ENCODE results near the gene HIGD2A. TPM values are rescaled to one million over a fixed set of nuclear protein-coding genes. Genes with fewer than 3 reads are reported as not detected.

The HIGD2A gene
- total and polyA plus RNA-seq, 2 experiments from 2014 or later = 109 to 224 TPM

DNA sequence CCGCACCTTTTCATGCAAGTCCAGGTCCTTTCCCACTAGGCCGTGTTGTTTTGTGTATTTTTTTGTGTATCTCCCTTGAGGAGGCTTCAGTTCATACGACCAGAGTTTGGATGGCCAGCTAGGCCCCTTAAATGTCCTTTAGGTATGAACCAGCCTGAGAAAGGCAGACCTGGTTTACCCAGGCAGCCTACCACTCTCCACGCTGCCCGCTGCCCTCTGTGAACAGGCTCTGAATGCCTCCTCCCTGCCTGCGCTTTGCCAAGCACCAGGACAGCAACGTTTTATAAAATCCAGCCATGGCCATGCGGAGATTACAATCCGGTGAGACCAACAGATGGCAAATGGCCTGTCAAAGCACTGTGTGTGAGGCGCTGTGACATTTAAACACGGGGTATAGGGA lies 28.4 kb downstream of the HIGD2A start:
- WGBS (ENCODE audit: low lambda C conversion rate, missing lambda C conversion rate) = 92% methylated on average over 11 of the region's 11 CpGs
- peak overlapping the region; percentile 71 for H3K4me2 ChIP-seq
- H2AFZ ChIP-seq = peak overlapping the region; percentile 60
- H3K9me3 ChIP-seq (ENCODE audit: low read depth) = no peaks in the 10 kb centered on the region
- no peaks in the 10 kb centered on the region for H3K36me3 ChIP-seq (replicated peaks; ENCODE audit: insufficient read depth, low read depth)
- peak overlapping the region; percentile 91 for H3K27ac ChIP-seq
- H4K20me1 ChIP-seq (ENCODE audit: insufficient read depth, poor library complexity, severe bottlenecking) = peaks cover 22% of the 10 kb centered on the region
- no peak for DNase-seq (ENCODE audit: low spot score)
- TF ChIP-seq EZH2phosphoT487 (IDR thresholded peaks at IDR 0.05; ENCODE audit: low read depth, severe bottlenecking, unreplicated experiment) (no peak), EZH2 (IDR thresholded peaks at IDR 0.05; ENCODE audit: borderline replicate concordance) (no peak)
- TF ChIP-seq, protein P1, sequence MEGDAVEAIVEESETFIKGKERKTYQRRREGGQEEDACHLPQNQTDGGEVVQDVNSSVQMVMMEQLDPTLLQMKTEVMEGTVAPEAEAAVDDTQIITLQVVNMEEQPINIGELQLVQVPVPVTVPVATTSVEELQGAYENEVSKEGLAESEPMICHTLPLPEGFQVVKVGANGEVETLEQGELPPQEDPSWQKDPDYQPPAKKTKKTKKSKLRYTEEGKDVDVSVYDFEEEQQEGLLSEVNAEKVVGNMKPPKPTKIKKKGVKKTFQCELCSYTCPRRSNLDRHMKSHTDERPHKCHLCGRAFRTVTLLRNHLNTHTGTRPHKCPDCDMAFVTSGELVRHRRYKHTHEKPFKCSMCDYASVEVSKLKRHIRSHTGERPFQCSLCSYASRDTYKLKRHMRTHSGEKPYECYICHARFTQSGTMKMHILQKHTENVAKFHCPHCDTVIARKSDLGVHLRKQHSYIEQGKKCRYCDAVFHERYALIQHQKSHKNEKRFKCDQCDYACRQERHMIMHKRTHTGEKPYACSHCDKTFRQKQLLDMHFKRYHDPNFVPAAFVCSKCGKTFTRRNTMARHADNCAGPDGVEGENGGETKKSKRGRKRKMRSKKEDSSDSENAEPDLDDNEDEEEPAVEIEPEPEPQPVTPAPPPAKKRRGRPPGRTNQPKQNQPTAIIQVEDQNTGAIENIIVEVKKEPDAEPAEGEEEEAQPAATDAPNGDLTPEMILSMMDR (IDR thresholded peaks at IDR 0.05; ENCODE audit: poor library complexity) = no peak
- peaks cover 20% of the 10 kb centered on the region for H3K4me1 ChIP-seq (ENCODE audit: insufficient read depth)
- H3K27me3 ChIP-seq = no peaks in the 10 kb centered on the region
- peaks cover 42% of the 10 kb centered on the region for H3K79me2 ChIP-seq
- no peak overlapping the region for H3K4me3 ChIP-seq
- no peaks in the 10 kb centered on the region for H3K9me2 ChIP-seq (replicated peaks; ENCODE audit: insufficient read depth)

DNA sequence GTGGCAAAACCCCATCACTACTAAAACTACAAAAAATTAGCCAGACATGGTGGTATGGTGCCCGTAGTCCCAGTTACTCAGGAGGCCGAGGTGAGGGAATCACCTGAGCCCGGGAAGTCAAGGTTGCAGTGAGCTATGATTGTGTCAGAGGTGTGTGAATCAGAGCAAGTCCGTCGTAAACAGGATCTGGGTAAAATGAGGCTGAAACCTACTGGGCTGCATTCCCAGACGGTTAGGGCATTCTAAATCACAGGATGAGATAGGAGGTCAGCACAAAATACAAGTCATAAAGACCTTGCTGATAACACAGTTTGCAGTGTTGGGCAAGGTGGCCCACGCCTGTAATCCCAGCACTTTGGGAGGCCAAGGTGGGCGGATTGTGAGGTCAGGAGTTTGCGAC lies 29.7 kb downstream of the HIGD2A start:
- Histone ChIP-seq H3K36me3 (replicated peaks; ENCODE audit: insufficient read depth, low read depth) (no peaks in the 10 kb centered on the region), H2AFZ (no peak overlapping the region), H3K27me3 (no peaks in the 10 kb centered on the region), H3K79me2 (peaks cover 29% of the 10 kb centered on the region), H3K9me3 (ENCODE audit: low read depth) (no peaks in the 10 kb centered on the region), H3K27ac (peak overlapping the region; percentile 91), H3K4me3 (no peak overlapping the region), H3K4me2 (peak overlapping the region; percentile 48), H3K9me2 (replicated peaks; ENCODE audit: insufficient read depth) (no peaks in the 10 kb centered on the region), H3K4me1 (ENCODE audit: insufficient read depth) (peaks cover 20% of the 10 kb centered on the region), H4K20me1 (ENCODE audit: insufficient read depth, poor library complexity, severe bottlenecking) (peaks cover 12% of the 10 kb centered on the region)
- TF ChIP-seq EZH2phosphoT487 (IDR thresholded peaks at IDR 0.05; ENCODE audit: low read depth, severe bottlenecking, unreplicated experiment) (no peak), EZH2 (IDR thresholded peaks at IDR 0.05; ENCODE audit: borderline replicate concordance) (no peak)
- TF ChIP-seq, protein P1 (IDR thresholded peaks at IDR 0.05; ENCODE audit: poor library complexity) = no peak
- WGBS (ENCODE audit: low lambda C conversion rate, missing lambda C conversion rate) = 33% methylated on average over 9 of the region's 9 CpGs
- DNase-seq (ENCODE audit: low spot score) = peak; percentile 76

DNA sequence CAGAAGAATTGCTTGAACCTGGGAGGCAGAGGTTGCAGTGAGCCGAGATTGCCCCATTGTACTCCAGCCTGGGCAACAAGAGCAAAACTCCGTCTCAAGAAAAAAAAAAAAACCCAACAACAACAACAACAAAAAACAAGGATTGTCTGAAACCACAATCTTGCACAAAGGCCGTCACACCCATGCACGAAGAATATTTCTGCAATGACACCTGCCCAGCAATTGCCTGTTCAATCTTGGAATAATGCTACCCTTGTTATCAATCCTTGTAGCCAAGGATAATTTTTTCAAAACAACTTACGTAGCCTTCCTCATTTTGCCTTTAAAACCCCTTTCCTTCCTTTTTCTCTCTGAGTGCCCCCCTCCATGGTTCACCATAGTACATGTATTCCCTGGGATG lies 31.5 kb downstream of the HIGD2A start:
- TF ChIP-seq EZH2phosphoT487 (IDR thresholded peaks at IDR 0.05; ENCODE audit: low read depth, severe bottlenecking, unreplicated experiment) (no peak), EZH2 (IDR thresholded peaks at IDR 0.05; ENCODE audit: borderline replicate concordance) (no peak)
- TF ChIP-seq, protein P1 (IDR thresholded peaks at IDR 0.05; ENCODE audit: poor library complexity) = no peak
- no peak for DNase-seq (ENCODE audit: low spot score)
- H3K27ac ChIP-seq = no peak overlapping the region
- H3K27me3 ChIP-seq = no peaks in the 10 kb centered on the region
- no peak overlapping the region for H2AFZ ChIP-seq
- no peaks in the 10 kb centered on the region for H3K36me3 ChIP-seq (replicated peaks; ENCODE audit: insufficient read depth, low read depth)
- peaks cover 2% of the 10 kb centered on the region for H4K20me1 ChIP-seq (ENCODE audit: insufficient read depth, poor library complexity, severe bottlenecking)
- no peaks in the 10 kb centered on the region for H3K9me2 ChIP-seq (replicated peaks; ENCODE audit: insufficient read depth)
- peaks cover 11% of the 10 kb centered on the region for H3K79me2 ChIP-seq
- H3K9me3 ChIP-seq (ENCODE audit: low read depth) = no peaks in the 10 kb centered on the region
- WGBS (ENCODE audit: low lambda C conversion rate, missing lambda C conversion rate) = 96% methylated on average over 5 of the region's 5 CpGs
- H3K4me1 ChIP-seq (ENCODE audit: insufficient read depth) = peaks cover 21% of the 10 kb centered on the region
- no peak overlapping the region for H3K4me3 ChIP-seq
- H3K4me2 ChIP-seq = no peak overlapping the region

All from hepatocyte (in vitro differentiated cells).